GM19035 (cell line): ENCODE data around the gene NSMCE1.
"Not testable (repeated sequence)": the region's sequence is repeated elsewhere in the genome, so short reads cannot be mapped to it uniquely, and the experiment has no call there.

ENCODE experiments used
- ATAC-seq: cut with Tn5 transposase; IDR thresholded peaks from one replicate; pipeline ENCODE4 v1.9.1; 2021; ENCODE audit not compliant: unreplicated experiment

NSMCE1 gene

DNA sequence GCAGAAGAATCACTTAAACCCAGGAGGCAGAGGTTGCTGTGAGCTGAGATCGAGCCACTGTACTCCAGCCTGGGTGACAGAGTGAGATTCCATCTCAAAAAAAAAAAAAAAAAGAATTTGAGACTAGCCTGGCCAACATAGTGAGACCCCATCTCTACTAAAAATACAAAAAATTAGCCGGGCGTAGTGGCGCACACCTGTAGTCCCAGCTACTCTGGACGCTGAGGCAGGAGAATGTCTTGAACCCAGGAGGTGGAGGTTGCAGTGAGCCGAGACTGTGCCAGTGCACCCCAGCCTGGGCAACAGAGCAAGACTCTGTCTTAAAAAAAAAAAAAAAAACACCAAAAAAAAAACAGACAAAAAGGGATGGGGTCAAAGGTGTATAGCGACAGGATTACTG is 4.1 kb upstream of the NSMCE1 start:
- not testable (repeated sequence) for ATAC-seq

GRCh38 chr16:27272076-27272475 is 3.5 kb upstream of the NSMCE1 start:
- ATAC-seq = no peak

DNA sequence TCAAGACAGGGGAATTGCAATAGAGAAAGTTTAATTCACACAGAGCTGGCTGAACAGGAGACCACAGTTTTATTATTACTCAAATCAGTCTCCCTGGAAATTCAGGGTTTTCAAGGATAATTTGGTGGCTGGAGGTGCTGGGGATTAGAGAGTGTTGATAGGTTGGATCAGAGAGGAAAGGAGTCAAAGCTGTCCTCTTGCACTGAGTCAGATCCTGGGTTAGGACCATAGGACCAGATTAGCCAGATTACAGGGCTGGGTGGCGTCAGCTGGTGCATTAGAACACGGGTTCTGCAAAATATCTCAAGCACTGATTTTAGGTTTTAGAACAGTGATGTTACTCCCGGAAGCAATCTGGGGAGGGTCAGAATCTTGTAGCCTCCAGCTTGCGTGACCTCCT is 1.8 kb upstream of the NSMCE1 start:
- no peak for ATAC-seq

DNA sequence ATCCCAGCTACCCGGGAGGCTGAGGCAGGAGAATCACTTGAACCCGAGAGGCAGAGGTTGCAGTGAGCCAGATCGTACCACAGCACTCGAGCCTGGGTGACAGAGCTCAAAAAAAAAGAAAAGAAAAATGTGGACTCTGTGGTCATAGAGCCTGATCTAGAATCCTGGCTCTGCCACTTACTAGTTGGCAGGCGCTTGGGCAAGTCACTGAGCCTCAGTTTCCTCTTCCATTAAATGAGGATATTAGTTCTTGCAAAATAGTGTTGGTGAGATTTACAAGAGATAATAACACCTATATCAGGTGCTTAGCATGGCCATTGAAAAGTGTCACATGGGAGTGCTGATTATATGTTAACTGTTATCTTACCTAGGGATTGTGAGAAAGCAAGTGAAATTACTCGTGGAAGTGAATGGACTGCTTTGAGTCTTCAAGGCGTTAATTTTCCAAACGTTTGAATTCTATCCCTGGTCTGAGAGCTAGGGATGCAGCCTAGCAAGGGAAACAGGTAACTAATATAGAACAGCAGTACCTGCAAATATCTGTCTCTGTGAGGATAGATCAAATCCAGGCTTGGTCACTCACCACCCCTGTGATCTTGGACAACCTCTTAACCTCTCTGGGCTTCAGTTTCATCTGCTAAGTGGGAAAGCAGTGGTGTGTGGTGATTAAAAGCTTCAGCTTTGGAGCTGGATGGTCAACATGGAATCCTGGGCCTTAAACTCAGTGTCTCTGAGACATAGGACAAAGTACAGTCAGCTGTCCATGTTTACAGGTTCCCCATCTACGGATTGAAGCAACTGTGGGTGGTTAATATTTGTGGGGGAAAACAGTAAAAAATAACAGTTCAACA is 953 bp upstream of the NSMCE1 start:
- no peak for ATAC-seq

DNA sequence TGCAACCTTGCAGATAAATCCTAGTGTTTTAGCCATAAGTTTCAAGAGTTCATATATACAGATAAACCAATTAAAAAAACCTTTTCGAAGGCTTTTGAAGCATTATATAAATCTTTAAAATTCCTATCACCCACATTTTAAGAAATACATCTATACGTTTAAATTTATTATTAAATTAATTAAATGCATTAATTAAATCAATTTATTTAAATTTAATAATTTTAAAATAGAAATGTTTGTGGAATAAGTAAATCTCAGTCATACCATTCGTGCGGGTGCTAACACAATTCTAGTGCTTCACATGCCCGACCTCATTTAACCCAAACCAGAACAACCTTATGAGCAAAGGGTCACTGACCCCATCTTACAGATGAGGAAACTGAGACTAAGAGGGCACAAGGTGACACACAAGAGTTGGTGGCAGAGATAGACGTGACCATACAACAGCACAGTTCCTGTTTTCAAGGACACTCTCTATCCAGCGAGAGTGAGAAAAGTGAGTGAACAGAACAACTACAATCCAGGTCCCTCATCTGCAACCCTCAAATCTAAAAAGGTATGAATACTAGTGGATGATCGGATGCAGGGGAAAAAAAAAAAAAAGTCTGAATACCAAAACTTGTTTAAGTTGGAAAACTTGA is 1.4 kb downstream of the NSMCE1 start:
- ATAC-seq = no peak

GRCh38 chr16:27265982-27266381 is 2.6 kb downstream of the NSMCE1 start:
- no peak for ATAC-seq

GRCh38 chr16:27264151-27264550 is 4.4 kb downstream of the NSMCE1 start:
- ATAC-seq = no peak

GRCh38 chr16:27262904-27263423 is 5.6 kb downstream of the NSMCE1 start:
- ATAC-seq = not testable (repeated sequence)

- no peak for ATAC-seq
Observed at GRCh38 chr16:27259710-27260109, 8.9 kb downstream of the NSMCE1 start.

DNA sequence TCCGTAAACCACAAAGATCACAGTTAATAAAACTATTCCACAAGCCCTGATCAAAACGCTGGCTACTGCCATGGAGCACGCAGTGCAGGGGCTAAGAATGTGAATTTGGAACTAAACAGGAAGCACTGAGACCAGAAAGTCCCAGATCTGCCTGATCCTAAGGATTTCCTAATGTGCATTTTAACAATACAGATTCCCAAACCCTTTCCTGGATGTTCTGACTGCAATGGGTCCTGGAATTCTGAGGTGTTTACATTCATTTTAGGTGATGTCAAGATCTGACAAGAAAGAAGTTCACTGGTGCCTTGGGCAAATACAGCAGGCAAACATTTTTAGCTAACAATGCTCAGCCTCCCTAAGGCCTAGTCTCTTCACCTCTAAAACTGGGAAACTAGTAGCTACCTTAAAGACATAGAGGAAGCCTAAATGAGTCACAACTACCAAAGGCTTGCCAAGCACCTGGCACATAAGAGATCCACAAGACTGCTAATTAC is 10.3 kb downstream of the NSMCE1 start:
- no peak for ATAC-seq

GRCh38 chr16:27257271-27257670 is 11.3 kb downstream of the NSMCE1 start:
- no peak for ATAC-seq

DNA sequence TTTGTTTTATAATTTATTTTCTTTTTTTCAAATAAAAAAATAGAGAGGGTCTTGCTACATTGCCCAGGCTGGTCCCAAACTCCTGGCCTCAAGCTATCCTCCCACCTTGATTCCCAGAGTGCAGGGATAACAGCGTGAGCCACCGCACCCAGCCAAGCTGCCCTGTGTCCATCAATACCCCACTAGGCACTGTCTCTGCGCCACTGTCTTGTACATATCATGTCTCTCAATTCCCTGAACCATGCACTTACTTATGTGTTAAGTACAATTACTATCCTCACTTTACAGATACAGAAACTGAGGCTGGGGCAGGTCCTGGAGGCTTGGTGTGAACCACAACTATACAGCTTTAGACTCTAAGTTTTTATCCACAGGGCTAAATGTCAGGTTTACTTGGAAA is 11.7 kb downstream of the NSMCE1 start:
- ATAC-seq = no peak

DNA sequence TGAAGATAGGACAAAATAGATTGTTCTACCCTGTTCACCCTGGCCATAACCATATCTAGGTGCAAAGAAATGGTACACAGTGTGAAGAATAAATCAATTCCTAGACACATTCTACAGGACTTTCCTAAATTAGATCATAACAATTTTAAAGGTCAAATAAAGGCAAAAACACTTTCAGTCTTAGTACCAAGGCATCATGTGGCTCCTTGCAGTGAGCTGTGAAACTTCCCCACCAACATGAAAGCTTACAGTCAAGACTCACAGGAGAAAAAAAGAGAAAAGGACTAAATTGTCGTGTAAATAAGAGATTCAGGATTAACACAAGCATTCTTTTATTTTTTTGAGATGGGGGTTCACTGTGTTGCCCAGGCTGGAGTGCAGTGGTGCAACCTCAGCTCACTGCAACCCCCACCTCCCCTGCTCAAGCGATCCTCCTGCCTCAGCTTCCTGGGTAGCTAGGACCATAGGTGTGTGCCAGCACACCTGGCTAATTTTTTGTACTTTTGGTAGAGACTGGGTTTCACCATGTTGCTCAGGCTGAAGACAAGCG is 14.2 kb downstream of the NSMCE1 start:
- ATAC-seq = peak; percentile 77

GRCh38 chr16:27253526-27253930 is 15.0 kb downstream of the NSMCE1 start:
- ATAC-seq = no peak

DNA sequence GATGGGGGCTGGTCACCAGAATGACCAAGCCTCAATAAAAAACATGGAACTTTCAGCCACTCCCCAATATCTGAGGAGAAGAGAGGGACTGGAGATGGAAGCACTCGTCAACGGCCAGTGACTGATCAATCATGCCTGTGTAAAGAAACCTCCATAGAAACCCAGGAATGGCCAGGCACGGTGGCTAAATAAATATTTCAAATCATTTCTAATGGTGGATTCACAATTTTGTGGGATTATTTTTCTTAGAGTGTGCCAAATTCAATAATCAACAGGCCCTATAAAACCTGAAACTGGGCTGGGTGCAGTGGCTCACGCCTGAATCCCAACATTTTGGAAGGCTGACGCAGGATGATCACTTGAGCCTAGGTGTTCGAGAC is 16.4 kb downstream of the NSMCE1 start:
- ATAC-seq = no peak

GRCh38 chr16:27251541-27252205 is 16.9 kb downstream of the NSMCE1 start:
- ATAC-seq = no peak

DNA sequence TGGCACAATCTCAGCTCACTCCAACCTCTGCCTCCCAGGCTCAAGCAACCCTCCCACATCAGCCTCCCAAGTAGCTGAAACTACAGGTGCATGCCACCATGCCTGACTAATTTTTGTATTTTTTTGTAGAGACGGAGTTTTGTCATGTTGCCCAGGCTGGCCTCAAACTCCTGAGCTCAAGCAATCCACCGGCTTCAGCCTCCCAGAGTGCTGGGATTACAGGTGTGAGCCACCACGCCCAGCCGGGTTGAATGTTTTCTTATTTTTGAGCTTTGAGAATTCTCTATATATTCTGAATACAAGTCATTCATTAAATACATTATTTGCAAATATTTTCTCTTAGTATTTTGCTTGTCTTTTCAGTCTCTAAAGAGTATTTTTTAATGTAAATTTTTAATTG is 19.7 kb downstream of the NSMCE1 start:
- not testable (repeated sequence) for ATAC-seq

GRCh38 chr16:27248036-27248435 is 20.5 kb downstream of the NSMCE1 start:
- ATAC-seq = no peak

GRCh38 chr16:27247076-27247475 is 21.5 kb downstream of the NSMCE1 start:
- not testable (repeated sequence) for ATAC-seq

GRCh38 chr16:27246439-27246838 is 22.1 kb downstream of the NSMCE1 start:
- ATAC-seq = no peak
